ENCODE data around the gene PRICKLE4.
"Not testable (repeated sequence)": the region's sequence is repeated elsewhere in the genome, so short reads cannot be mapped to it uniquely, and the experiment has no call there.

GRCh38 chr6:41766043-41766664, 14.4 kb upstream of the PRICKLE4 start:
- TF ChIP-seq, protein P1, sequence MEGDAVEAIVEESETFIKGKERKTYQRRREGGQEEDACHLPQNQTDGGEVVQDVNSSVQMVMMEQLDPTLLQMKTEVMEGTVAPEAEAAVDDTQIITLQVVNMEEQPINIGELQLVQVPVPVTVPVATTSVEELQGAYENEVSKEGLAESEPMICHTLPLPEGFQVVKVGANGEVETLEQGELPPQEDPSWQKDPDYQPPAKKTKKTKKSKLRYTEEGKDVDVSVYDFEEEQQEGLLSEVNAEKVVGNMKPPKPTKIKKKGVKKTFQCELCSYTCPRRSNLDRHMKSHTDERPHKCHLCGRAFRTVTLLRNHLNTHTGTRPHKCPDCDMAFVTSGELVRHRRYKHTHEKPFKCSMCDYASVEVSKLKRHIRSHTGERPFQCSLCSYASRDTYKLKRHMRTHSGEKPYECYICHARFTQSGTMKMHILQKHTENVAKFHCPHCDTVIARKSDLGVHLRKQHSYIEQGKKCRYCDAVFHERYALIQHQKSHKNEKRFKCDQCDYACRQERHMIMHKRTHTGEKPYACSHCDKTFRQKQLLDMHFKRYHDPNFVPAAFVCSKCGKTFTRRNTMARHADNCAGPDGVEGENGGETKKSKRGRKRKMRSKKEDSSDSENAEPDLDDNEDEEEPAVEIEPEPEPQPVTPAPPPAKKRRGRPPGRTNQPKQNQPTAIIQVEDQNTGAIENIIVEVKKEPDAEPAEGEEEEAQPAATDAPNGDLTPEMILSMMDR (IDR thresholded peaks at IDR 0.05) = not testable (repeated sequence)
- TF ChIP-seq MAX (CRISPR knock-in tag; IDR thresholded peaks at IDR 0.05); MYBL2 (CRISPR knock-in tag; IDR thresholded peaks at IDR 0.05); SP1 (CRISPR knock-in tag; conservative IDR thresholded peaks at IDR 0.05); ZNF138 (CRISPR knock-in tag; conservative IDR thresholded peaks at IDR 0.05); ELF4 (CRISPR knock-in tag; IDR thresholded peaks at IDR 0.05; ENCODE audit: low read depth); ZNF121 (CRISPR knock-in tag; IDR thresholded peaks at IDR 0.05): not testable (repeated sequence)
- TF ChIP-seq, protein P2, sequence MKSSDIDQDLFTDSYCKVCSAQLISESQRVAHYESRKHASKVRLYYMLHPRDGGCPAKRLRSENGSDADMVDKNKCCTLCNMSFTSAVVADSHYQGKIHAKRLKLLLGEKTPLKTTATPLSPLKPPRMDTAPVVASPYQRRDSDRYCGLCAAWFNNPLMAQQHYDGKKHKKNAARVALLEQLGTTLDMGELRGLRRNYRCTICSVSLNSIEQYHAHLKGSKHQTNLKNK (CRISPR knock-in tag; IDR thresholded peaks at IDR 0.05) = not testable (repeated sequence)
- TF ChIP-seq, protein P3, sequence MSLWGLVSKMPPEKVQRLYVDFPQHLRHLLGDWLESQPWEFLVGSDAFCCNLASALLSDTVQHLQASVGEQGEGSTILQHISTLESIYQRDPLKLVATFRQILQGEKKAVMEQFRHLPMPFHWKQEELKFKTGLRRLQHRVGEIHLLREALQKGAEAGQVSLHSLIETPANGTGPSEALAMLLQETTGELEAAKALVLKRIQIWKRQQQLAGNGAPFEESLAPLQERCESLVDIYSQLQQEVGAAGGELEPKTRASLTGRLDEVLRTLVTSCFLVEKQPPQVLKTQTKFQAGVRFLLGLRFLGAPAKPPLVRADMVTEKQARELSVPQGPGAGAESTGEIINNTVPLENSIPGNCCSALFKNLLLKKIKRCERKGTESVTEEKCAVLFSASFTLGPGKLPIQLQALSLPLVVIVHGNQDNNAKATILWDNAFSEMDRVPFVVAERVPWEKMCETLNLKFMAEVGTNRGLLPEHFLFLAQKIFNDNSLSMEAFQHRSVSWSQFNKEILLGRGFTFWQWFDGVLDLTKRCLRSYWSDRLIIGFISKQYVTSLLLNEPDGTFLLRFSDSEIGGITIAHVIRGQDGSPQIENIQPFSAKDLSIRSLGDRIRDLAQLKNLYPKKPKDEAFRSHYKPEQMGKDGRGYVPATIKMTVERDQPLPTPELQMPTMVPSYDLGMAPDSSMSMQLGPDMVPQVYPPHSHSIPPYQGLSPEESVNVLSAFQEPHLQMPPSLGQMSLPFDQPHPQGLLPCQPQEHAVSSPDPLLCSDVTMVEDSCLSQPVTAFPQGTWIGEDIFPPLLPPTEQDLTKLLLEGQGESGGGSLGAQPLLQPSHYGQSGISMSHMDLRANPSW (CRISPR knock-in tag; conservative IDR thresholded peaks at IDR 0.05; ENCODE audit: low read depth) = not testable (repeated sequence)
